Suppressor macrophage treated with lipopolysaccharide for 1 hour (primary cell): Measurements from ENCODE around the gene ADAMTS12.

Source experiments
- DNase-seq, 3 donors: peaks; one replicate each; pipeline ENCODE4 v3.0.0-alpha.2; 2020 to 2022

ADAMTS12 gene

DNA sequence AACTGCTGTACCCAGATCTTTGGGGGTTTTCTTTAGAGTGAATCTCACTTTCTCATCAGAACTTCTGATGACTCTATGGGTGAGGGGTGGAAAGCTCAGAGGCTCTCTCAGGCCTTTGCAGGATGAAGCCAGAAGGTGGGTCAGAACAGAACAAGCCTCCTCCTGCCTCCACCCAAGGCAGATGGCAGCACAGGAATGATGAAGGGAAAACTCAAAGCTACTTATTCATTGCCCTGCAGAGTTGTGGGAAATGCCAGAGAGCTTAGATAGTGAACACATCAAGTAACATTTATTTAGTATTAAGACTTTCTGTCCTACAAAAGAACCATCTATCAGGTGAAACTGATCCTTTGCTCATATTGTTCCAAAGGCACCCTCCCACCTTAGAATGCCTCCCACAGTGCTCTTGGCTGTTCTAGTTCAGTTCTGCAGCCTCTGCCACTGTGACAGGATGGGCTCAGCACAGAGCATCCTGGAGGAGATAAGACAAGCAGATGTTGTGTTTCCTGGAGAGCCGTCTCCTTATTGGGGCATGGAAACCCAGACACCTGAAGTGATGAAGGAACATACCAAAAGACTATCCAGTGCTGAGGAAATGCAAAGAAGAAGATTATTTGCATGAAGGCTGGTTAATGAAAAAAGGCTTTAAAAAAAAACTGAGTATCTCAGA, 146.6 kb downstream of the ADAMTS12 start:
- no peak for DNase-seq

DNA sequence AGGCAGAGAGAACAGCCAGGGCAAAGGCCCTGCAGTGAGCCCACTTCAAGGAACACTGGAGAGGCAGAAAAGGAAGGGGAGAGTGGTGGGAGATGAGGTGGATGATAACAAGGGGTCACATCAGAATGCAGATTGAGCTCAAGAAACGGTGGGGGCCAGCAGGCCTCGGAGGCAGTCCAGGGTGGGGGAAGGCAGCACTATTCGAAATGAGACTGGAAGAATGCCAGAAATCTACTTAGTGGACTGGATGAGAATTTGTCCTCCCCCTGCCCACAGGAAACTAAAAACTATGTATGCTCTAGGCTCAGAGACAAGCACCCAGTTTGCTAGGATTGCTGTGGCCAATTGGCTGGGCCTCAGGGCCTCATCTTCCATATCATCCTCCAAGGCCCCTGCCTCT, 148.7 kb downstream of the ADAMTS12 start:
- no peak for DNase-seq

DNA sequence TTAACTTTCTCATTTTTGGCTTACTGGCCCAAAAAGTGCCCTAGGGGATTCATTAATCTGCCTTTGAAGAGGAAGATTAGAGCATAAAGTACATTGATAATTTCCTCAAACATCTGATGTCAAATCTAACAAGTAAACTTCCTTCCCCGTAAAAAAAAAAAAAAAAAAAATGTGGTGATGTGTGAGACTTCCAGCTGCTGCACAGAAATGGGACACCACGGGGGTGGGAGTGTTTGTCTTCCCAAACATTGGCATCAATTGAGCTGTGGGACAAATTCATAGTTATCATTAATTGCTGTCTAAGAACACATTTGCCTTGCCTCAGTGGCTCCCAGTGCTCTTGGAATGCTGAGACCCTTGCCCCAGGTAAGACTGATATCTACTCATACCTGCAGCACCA, 149.6 kb downstream of the ADAMTS12 start:
- DNase-seq = no peak

DNA sequence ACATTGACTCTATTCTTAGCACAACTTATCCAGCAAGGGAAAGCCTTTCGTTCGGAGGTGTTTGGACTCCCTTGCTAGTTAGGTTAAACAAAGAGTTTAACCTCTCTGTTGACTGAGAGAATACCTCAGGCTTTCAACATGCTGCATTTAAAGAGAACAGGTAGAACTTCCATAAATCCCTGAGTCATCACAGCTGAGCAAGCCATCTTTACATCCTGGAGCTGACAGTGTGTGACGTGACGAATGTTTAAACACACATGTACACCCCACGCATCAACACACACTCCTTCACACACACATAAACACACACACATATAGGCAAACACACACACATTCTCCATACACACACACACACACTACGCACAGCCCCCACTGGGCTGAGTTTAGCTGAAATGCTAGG, 152.8 kb downstream of the ADAMTS12 start:
- no peak for DNase-seq

DNA sequence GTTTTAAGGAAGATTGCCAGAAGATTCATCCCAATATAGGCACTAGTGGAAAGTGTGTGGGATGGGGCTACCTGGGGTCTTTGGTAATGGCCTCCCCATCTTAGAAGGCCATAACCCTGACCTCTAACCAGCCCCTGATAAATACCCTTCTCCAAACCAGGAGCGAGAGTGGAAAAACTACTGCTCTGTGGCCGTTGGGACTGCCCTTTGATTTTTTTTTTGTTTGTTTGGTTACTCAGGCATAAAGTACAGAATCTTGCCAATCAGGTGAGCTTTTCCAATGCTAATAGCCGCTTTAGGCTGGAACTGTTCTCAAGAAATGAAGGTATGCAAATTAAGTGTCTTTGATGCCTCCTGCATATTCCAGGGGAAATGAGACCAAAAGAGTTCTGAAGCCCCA, 153.7 kb downstream of the ADAMTS12 start:
- DNase-seq = no peak

DNA sequence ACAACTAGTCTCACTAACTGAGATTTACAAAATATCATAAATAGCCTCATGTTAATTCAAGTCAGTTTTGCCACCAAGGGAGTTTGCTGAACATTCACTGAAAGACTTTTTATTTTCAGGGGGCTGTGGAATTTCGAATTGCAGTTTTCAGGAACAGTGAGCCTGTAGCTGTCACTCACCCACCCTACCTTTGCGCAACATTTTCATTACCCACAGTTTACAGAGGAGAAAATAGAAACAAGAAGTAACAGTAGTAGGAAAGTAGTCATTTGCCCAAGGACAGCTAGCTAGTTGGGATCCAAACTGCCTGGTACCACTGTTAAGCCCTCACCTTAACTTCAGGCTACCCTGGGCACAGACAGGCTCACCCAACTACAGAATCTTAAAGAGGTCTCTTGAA, 154.1 kb downstream of the ADAMTS12 start:
- DNase-seq = no peak

DNA sequence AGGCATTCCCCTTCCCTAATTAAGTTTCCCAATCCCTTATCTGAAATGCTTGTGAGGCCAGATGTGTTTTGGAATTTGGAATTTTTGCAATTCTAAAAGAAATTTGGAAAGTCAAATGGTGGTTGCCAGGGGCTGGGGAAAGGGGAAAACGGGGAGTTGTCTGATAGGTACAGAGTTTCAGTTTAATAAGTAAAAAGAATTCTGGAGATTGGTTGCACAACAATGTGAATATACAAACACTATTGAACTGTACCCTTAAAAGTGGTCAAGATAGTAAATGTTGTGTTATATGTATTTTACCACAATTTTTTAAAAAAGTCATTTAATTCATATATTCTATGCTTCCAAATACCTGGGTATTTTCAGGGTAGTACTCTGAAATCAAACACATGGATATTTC, 154.5 kb downstream of the ADAMTS12 start:
- no peak for DNase-seq

DNA sequence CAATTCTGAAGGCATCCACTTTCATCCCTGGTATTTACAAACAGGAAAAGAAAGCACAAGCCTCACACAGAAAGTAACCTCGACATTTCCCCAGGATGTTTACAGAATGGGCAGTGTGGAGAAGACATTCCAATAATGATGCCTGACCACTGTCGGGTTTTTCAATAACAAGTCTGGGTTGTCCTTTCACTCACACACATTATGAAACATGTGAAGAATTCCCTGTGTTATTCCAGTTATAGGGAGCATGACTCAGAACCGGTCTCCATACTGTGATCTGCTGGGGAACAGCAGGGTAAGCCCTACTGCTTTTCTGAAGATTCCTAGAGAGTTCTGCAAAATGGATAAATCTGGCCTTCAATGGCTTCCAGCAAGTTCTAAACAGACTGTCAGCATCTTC, 155.3 kb downstream of the ADAMTS12 start:
- no peak for DNase-seq

DNA sequence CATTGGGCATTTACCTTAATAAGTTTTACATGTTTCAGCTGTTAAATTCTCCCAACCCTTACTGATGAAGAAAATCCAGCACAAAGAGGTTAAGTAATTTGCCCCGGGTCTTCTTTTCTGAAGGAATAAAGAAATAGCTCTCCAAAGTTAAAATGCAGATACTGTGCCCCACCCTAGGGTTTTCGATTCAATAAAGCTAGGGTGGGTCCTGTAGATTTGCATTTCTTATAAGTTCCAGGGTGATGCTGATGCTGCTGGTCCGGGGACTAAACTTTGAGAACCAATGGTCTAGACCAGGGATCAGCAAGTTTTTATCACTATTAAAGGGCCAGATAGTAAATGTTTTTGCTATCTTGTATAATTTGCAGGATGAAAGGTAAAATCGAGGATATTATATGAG, 156.7 kb downstream of the ADAMTS12 start:
- DNase-seq = no peak

DNA sequence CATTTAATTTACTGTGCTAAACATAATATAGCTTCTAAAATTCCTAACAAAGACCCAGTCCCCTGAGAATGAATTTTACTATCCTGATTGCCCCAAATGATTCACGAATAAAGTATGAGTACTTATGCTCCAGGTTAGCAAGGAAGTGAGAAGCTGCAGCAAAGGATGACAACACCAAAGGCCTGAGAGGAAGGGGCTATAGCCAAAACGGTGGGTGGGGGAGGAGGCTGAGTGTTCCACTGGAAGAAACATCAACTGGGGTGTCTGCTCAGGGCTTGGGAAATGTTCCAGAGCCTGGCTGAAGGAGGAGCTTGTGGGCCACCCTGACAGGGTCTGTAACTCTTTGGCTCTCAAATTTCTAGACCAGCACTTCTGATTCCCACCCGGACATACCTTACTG, 157.3 kb downstream of the ADAMTS12 start:
- DNase-seq = no peak

DNA sequence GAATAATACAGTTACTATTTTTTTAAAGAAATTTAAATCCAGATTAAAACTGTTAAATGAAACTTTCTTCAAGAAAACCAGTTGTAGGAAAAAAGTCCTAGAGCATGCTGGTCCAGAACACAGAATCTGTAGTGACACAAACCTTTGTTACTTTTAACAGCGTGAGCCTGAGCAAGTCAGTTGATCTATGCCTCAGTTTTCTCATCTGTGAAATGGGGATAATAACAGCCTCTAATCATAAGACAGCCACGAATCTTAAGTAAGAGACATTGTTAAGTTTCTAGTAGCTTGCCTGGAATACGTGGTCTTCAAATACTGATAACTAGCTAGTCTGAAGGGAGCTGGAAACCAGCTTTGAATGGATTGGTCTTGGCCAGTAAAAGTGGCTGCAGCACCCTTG, 158.6 kb downstream of the ADAMTS12 start:
- no peak for DNase-seq

DNA sequence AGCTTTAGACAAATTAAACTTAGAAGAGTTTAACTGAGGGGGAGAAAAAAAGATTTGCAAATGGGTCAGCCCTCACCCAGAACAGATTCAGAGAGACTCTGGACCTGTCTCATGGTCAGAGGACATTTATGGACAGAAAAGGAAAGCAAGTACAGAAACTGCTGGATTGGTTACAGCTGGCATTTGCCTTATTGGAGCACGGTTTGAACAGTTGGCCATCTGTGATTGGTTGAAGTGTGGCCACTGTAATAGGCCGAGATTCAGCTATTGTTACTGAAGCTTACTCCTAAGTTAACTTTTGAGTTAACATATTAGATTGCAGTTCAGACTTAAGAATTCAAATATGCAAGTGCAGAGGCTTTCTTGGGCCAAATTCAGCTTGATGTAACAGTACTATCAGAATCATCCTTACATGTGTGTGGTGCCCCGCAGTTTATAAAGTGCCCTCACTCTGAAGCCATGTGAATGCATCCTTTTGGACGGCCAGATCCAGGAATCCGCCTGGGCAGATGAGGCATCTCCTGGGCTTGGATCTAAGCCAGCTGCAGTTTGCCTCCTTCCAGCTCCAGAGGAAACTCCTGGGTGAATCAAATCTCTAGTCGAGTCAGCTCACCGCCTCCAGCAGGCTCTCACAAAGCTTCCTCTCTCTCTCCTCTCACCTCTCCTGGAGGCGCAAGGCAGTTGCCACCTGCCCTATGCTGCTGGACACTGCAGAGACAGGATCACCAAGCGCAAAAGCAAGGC, 165.2 kb downstream of the ADAMTS12 start:
- DNase-seq = no peak

DNA sequence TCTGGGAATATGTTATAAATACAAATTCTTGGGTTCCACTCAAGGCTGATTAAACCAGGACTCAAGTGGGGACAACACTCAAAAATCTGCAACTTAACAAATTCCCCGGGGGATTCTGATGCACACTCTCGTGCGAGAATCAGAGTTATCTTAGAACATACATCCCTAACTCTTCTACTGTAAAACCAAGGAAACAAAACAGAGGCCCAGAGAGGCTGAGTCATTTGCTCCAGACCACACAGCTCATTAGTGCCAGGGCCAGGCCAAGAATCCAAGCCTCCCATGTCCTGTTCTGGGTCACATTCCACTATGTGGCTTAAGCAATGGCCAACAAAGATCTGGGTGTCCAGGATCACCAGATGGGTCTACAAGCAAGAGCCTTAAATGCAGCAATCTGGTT, 166.0 kb downstream of the ADAMTS12 start:
- no peak for DNase-seq

DNA sequence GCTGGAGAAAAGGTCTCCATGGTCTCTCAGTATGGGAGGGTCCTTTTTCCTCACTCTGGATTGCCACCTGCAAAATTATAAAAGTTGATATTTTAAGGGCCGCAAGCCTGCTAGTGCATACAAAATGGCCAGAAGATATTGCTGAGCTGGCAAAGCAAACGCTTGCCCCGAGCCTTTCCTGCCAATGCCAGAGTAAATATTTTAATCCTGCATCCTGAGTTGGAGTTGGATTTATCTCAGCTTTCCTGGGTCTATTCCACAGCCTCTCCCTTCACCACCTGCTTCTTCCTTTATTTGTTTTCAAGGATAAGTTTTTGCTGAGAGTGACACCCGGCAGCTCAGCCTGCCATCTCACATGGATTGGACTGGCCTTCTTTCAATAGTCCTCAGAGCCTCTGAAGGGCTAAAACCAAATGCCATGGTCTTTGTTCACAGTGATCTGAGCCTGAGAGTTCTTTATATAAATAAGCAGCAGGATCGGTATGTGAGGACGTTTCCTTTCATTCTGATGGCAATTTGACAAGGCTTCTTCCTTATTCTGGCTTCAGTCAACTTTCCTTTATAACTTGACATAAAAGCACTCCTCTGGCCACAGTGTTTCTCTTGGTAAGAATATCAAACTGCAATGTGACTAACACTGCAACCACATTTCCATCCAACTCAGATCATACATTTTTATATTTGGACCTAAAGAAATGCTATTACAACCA, 170.1 kb downstream of the ADAMTS12 start:
- no peak for DNase-seq

DNA sequence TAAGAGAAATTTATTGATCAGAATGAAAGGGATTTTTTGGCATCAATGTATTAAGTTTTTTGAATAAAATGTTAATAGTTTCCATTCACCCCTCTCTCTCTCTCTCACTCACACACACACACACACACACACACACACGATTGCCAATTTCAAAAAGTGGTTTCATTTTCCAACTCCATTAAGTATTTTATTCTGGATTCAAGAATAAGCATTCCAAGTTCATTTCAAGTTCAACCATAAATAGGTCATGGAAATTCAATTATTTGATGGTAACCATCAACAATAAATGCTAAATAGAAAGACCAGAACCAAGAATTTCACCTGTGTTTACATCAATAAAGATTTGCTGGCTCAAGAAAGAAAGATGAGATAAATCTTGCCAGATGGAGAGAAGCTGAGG, 171.6 kb downstream of the ADAMTS12 start:
- no peak for DNase-seq

DNA sequence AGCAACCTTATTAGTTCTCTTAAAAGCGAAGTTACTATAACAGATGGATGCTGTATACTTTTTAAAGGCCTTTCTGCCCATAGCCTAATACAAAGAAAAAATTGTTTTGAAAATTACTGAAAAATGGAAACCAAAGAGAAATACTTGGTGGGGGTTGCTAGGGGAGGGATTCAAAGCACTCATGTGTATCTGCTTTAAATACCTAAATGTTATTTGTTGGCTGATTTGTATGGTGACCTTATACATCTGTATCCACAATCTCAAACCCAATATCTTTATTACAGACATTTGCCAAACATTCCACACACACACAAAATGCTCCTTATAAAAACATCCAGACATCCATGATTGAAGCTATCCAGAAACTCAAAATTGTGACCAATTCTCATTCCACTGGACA, 172.0 kb downstream of the ADAMTS12 start:
- no peak for DNase-seq

DNA sequence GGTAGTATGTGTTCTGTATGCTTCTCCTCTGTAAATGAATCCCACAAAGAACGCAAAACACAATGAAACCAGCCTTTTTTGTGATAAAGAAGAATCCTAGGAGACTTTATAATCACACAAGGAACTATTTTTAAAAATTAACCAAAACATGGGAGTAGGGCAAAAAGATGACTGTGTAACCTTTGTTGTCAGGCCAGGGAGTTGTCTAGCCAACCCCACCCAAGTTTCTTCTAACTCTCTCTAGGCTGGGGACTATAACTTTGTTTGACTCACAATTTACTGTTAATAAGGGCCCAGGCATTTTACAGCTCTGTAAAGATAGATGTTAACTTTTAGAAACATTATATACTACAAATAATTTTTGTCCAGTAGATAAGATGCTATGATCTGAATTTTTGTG, 176.1 kb downstream of the ADAMTS12 start:
- no peak for DNase-seq

DNA sequence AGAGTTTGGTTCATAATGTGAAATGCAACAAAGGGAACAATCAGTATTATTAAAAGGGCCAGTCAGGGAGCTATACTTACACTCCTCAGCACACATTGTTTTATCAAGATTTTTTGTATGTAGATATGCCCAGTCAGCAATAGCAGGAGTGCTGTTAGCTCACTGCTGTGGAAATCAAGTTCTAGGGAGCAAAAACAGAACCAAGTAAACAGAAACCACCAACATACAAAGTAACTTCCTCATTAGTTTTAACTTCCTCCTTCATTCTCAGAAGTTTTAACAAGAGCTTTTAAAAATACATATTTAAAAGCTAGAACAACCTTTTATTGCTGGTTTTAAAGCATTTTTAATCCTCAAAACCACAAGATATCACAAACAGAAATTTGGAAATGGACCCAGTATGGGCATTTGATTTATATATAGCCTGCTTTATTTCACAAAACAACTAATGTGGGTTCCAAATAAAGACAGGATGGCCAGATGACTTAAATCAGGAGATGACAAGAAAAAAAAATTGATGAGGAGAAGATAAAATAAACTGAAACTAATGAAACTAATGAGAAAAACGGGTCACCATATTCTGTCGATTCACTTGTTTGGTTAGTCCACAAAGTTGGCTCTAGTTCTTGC, 178.5 kb downstream of the ADAMTS12 start:
- peak in 1 of 3 donors; percentile 1 for DNase-seq

DNA sequence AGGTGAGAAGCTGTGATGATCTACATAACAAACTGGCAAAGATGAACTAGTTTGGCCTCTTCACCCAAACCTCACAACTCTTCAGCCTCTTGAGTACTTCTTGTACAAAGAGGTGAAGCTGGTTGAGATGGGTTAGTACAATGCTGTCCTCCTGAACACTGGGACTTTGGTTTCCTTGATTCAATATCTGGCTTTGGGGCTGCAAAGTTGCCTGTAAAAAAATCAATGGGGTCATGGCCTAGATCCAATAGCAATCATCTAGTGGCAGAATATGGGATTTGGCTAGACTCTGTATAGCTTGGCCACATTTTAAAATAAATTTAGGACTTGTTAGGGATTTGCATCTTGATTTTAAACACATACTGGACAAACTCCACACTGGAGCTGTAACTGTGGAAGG, 179.1 kb downstream of the ADAMTS12 start:
- DNase-seq = no peak

DNA sequence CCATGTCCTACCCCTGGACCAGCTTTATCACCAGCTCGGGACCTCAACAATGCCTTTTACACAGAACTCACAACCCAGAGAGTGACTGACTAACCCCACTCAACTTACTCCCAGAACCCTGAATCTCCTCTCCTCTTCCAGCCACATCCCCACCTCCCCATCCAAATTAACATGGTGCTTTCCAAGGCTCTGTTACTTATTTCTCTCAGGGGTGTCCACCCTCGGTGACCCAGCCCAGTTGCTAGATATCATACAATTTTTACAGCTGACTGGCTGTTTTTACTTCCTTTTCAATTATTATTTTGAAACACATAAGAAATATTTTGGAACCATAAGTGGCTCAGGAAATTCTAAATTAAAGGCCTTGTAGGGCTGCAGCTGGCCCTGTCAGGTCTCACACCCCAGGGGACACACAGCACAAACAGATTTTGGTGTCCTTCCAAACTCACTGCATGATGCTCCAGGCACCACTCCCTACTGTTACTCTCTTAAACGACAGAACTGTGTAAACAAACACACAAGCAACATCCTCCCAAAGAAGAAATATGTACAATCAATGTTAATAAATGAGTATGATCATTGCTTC, 180.6 kb downstream of the ADAMTS12 start:
- DNase-seq = no peak

DNA sequence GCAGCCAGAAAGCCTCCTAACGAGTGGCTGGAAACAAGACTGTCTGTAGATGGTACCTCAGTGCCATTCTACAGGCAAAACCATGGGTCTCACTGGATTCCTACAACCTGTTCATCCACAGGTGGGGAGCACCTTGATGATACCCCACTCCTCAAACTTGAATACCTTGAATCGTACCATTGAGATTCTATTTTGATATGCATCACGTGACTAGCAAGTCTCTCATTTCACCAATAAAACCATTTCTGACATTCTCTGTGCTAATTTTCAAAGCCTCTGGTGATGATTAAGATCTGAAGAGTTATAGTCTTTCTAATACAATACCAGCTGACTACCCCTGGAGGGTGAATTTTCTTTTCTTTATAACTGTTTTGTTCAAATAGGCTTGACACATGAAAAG, 188.9 kb downstream of the ADAMTS12 start:
- no peak for DNase-seq

DNA sequence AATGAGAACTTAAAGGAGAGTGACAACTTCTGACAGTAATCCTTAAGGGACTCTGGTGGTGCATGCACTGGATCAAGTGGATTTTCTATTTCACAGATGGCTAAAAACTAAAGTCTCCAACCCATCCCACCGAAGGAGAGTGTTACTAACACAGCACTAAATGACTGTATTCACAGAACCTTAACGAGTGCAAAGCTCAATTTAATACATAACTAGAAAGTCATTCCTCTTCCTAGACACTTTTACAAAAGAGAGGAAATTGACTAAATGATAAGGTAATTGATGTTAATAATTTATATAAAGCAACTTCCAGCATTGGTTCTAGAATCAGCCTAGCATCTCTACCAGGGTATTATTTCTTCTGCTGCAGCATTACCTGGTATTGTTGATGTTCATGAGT, 189.8 kb downstream of the ADAMTS12 start:
- DNase-seq = no peak

DNA sequence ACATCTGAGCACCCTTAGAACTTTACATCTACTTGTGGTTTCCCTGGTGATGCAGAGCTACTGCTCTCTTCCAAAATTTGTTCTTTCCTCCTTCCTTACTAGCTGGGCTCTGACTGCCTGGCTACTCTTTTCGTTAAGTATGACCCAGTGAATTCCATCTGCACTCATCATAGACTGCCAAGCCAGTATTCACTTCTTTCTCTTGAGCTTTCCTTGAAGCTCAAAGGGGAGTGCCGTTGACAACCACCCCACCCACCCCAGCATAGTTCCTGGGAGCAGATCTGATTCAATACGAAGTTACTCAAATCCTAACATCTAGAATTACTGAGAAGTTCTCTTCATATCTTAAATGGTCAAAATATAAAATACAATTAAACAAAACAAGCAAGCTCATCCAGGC, 190.5 kb downstream of the ADAMTS12 start:
- no peak for DNase-seq
